Iris pigment epithelial cell (primary cell): ENCODE results near the gene ST6GAL1.
"Not testable (repeated sequence)": the region's sequence is repeated elsewhere in the genome, so short reads cannot be mapped to it uniquely, and the experiment has no call there.

ENCODE experiments used
- DNase-seq: peaks from one replicate; pipeline ENCODE4 v3.0.0-alpha.2; 2011; ENCODE audit warnings: low read depth

ST6GAL1 gene

GRCh38 chr3:186967686-186968085 lies 37.4 kb downstream of the ST6GAL1 start:
- peak; percentile 33 for DNase-seq

DNA sequence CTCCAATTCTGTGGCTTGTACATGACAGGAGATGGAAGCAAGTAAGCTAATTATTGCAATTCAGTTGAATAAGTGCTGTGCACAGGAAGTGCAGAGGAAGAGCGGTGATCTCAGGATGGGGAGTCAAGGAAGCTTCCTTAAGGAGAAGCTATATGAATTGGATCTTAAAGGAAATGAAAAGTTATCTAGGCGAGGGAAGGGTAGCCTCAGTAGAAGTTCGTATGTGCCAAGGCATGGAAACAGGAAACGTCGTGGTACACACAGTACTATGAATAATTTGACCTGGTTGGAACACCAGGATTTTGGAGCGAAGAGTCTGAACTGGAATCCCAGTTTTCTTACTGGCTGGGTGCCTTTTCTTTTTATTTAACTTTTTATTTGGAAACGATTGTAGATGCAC lies 39.3 kb downstream of the ST6GAL1 start:
- no peak for DNase-seq

DNA sequence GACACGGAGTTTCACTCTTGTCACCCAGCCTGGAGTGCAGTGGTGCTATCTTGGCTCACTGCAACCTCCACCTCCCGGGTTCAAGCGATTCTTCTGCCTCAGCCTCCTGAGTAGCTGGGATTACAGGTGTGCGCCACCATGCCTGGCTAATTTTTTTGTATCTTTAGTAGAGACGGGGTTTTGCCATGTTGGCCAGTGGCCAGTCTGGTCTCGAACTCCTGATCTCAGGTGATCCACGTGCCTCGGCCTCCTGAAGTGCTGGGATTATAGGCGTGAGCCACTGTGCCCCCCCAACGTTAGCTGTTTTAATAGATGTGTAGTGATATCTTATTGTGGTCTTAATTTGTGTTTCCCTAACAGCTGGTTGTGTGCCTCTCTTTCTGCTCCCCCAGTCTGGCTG lies 40.8 kb downstream of the ST6GAL1 start:
- not testable (repeated sequence) for DNase-seq

- DNase-seq, result no peak
These were observed 41.3 kb downstream of the ST6GAL1 start for GRCh38 chr3:186971578-186971977.

DNA sequence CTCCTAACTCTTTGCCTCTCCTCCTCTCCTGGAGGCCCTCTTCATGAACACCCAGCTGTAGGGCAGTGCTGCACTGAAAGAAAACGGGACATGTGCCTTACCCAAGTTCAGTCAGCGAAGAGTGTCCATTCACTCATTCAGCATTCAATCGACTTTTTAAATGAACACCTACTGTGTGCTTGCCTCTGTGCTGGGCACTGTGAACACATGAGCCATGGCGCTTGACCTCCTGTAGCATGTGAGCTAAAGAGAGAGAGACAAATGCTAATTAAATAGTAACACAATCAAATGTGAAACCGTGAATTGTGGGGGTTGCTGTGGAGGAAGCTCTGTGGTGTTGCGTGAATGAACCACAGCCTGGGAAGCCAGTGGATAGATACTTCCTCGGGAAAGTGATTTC lies 43.4 kb downstream of the ST6GAL1 start:
- DNase-seq, result no peak

GRCh38 chr3:186974824-186975313 lies 44.5 kb downstream of the ST6GAL1 start:
- DNase-seq, result no peak

DNA sequence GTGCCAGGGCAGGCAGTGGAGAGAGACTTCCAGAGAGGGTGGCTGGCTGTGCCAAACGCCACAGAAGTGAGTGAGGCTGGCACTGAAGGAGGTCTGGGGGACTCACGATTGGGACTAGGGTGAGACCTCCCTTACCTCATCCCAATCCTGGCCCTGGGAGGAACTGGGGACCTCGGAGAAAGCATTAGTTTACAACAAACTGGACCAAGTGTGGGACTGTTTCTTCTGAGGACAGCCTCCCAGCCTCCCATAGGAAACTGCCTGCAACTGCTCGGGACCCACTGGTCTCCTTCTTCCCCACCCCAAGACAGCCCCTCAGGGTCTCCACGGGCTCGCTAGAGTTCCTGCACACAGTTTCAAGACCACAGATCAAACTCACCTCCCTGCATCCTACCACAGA lies 45.4 kb downstream of the ST6GAL1 start:
- DNase-seq, result no peak

DNA sequence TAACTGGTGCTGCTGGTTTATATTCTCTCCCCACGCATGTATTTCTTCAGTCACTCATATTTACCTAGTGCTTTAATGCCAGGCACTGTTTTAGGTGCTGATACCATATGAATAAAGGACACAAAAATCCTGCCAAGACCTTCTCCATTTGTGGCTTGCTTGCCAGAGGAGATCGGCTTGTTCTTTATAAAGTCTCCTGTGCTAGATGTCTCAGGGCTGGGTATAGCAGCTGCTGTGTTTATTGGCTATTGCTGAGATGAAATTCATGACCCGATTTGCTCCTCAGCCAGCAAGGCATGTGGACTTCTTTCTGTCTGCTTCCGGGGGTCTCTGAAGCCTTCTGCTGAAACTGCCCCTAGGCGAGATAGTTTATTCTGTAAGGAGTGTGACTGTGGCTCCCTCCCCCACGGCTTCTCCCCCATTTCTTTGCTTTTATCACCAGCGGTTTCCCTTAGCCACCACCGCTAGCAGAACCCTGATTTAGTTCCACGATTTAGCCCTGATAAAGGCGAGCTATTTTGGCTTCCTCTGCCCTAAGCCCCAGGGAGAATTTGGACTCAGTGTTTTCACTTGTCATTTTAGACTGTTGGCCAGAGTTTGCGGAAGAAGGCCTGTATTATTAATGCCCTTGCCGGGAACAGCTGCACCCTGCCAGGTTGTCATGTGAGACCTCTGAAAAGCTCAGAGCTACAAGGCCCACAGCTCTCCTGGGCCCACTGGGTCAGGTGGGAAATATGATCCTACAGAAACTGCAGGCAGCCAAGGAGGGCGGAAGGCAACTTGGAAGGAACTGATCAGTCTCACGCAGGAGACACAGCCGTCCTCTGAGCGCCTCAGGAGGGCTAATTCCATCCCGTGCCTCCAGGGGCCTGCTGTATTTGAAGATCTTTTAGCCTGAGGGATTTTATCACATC lies 46.8 kb downstream of the ST6GAL1 start:
- DNase-seq, result peak; percentile 65

- DNase-seq, result no peak
These were observed 48.4 kb downstream of the ST6GAL1 start for GRCh38 chr3:186978712-186979111.

DNA sequence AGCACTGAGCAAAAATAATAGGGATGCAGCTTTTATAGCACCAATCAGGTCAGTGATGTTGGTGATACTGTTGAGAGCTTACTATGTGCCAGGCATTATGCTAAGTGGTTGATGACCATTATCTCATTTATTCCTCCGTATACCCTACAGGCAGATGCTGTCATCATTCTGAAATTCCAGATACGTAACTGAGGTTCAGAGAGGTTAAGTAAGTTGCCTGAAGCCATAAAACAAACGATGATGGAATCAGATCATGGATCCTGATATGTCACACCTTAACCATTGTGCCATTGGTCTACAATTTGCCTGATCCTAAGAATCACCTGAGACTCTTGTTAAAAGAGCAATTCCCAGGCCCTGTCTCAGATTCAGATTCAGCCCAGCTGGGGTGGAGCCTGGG lies 49.5 kb downstream of the ST6GAL1 start:
- no peak for DNase-seq

GRCh38 chr3:186980989-186981388 lies 50.7 kb downstream of the ST6GAL1 start:
- no peak for DNase-seq

GRCh38 chr3:186983659-186984058 lies 53.3 kb downstream of the ST6GAL1 start:
- no peak for DNase-seq

GRCh38 chr3:186984064-186984463 lies 53.7 kb downstream of the ST6GAL1 start:
- no peak for DNase-seq

- no peak for DNase-seq
These were observed 55.5 kb downstream of the ST6GAL1 start for GRCh38 chr3:186985661-186986364.

DNA sequence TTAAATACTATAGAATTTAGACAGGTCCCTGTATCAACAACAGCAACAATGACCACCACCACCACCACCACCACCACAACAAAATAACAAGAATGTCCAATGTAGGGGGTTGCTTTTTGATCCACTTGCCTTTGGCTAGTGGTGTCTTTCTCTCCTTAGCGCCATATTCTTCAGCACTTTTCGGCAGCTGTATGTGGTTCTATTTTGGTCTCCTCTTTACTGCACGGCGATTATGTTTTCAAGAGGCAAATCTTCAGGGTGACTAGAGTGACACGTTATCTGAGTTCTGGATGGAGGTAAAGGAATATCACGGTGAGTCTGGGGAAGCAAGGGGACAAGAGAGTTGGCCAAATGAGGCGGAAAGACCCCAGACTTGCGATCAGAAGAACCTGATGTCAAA lies 56.1 kb downstream of the ST6GAL1 start:
- DNase-seq, result no peak

- DNase-seq, result no peak
These were observed 56.5 kb downstream of the ST6GAL1 start for GRCh38 chr3:186986816-186987215.

DNA sequence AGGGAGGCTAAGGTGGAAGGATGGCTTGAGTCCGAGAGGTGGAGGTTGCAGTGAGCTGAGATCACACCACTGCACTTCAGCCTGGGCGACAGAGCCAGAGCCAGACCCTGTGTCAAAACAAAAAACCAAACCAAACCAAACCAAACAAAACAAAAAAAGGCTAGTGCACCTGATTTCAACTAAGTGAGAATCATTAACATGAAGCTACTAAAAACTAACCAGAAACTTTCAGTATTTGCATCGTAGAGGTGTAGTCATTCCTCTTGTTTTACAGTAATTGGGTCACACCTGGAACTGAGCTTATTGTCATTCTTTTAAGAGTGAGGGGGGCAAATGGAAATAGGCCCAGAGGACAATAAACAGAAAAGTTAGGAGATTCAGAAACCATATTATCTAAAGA lies 58.5 kb downstream of the ST6GAL1 start:
- no peak for DNase-seq

GRCh38 chr3:186989429-186989828 lies 59.1 kb downstream of the ST6GAL1 start:
- DNase-seq, result no peak

- DNase-seq, result no peak
These were observed 60.0 kb downstream of the ST6GAL1 start for GRCh38 chr3:186990277-186990676.

GRCh38 chr3:186990878-186991308 lies 60.6 kb downstream of the ST6GAL1 start:
- DNase-seq, result no peak

DNA sequence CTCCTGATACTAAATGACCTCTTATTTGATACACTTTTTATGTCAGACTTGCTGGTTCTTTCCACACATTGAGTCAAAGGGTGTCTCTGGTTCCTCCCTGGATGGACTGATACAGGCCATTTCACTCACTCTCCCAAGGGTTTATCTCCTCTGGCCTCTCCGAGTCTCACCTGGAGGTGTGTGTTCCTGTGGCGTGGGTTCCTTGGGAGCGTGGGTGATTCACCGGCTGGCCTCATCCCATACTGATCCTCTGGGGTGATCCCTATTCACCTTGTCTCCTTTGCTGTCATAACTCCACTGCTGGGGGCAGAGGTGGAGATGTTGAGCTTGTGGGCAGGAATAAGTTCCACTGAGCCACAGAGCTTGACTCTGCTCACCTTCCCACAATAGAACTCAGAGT lies 61.1 kb downstream of the ST6GAL1 start:
- DNase-seq, result no peak

DNA sequence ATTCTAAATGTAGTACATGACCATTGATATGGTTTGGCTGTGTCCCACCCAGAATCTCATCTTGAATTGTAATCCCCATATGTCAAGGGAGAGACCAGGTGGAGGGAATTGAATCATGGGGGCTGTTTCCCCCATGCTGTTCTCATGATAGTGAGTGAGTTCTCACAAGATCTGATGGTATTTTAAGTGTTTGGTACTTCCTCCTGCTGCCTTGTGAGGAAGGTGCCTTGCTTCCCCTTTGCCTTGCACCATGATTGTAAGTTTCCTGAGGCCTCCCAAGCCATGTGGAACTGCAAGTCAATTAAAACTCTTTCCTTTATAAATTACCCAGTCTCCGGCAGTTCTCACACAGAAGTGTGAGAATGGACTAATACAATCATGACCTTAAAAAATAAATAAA lies 61.8 kb downstream of the ST6GAL1 start:
- DNase-seq, result not testable (repeated sequence)

GRCh38 chr3:186993210-186993782 lies 63.0 kb downstream of the ST6GAL1 start:
- DNase-seq, result no peak
